ENCODE data around the gene SLC16A4.

DNA sequence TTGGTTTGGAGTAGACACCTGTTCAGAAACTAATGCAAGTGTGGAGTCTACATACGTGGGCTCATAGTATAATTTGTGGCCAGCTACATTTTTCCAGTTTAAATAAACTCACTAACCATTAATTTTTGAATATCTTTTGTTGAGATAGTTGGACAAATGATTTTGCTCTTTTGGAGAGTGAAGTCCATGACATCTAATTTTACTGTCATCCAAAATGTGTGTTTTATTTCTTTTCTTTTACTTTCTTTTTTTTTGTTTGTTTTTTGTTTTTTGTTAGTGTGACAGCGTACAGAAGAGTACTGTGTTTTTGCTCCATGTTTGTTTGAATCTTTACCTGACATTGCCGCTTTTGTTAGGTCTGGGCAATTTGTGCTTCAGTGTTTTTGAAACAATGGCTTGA is 46.7 kb downstream of the SLC16A4 start:
- TF ChIP-seq POLR2A (IDR thresholded peaks at IDR 0.05) (no peak), POLR2AphosphoS5 (IDR thresholded peaks at IDR 0.05) (no peak)
- TF ChIP-seq, protein P1, sequence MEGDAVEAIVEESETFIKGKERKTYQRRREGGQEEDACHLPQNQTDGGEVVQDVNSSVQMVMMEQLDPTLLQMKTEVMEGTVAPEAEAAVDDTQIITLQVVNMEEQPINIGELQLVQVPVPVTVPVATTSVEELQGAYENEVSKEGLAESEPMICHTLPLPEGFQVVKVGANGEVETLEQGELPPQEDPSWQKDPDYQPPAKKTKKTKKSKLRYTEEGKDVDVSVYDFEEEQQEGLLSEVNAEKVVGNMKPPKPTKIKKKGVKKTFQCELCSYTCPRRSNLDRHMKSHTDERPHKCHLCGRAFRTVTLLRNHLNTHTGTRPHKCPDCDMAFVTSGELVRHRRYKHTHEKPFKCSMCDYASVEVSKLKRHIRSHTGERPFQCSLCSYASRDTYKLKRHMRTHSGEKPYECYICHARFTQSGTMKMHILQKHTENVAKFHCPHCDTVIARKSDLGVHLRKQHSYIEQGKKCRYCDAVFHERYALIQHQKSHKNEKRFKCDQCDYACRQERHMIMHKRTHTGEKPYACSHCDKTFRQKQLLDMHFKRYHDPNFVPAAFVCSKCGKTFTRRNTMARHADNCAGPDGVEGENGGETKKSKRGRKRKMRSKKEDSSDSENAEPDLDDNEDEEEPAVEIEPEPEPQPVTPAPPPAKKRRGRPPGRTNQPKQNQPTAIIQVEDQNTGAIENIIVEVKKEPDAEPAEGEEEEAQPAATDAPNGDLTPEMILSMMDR (IDR thresholded peaks at IDR 0.05 in 8 of 11, conservative IDR thresholded peaks at IDR 0.05 in 3 of 11): no peak

Data from spleen (tissue), 7 donors.